GM23248 (cell line): ENCODE measurements around the gene MTUS2. TPM values are rescaled to one million over a fixed set of nuclear protein-coding genes. Genes with fewer than 3 reads are reported as not detected.

Source experiments
- DNase-seq: peaks from one replicate; pipeline ENCODE4 v3.0.0-alpha.2; 2015
- H2AFZ ChIP-seq: fragments of 200-600 bp; sonication (generic); 2 replicates; pipeline ENCODE4 v1.6.1; 2016; ENCODE audit warnings: antibody characterized with exemption
- H3F3A ChIP-seq: fragments of 200-600 bp; sonication (generic); 2 replicates; pipeline ENCODE4 v1.6.1; 2016; ENCODE audit warnings: mild to moderate bottlenecking, antibody characterized with exemption, mixed run types; ENCODE audit not compliant: insufficient read depth
- H3K27ac ChIP-seq: fragments of 200-600 bp; sonication (generic); 2 replicates; pipeline ENCODE4 v1.5.1; 2016; ENCODE audit warnings: mild to moderate bottlenecking
- H3K27me3 ChIP-seq: fragments of 200-600 bp; sonication (generic); replicated peaks from 2 replicates; pipeline ENCODE4 v1.6.1; 2016; ENCODE audit warnings: mild to moderate bottlenecking; ENCODE audit not compliant: insufficient read depth
- H3K36me3 ChIP-seq: fragments of 200-600 bp; sonication (generic); 2 replicates; pipeline ENCODE4 v1.6.1; 2016; ENCODE audit warnings: low read depth, mild to moderate bottlenecking
- H3K4me1 ChIP-seq: fragments of 200-600 bp; sonication (generic); 2 replicates; pipeline ENCODE4 v1.6.1; 2016; ENCODE audit warnings: mild to moderate bottlenecking; ENCODE audit not compliant: insufficient read depth
- H3K4me2 ChIP-seq: fragments of 200-600 bp; sonication (generic); one replicate; pipeline ENCODE4 v1.6.1; 2016; ENCODE audit warnings: mild to moderate bottlenecking; ENCODE audit not compliant: unreplicated experiment
- H3K4me3 ChIP-seq: fragments of 200-600 bp; sonication (generic); 2 replicates; pipeline ENCODE4 v1.5.1; 2016; ENCODE audit warnings: mild to moderate bottlenecking
- H3K79me2 ChIP-seq: fragments of 200-600 bp; sonication (generic); 2 replicates; pipeline ENCODE4 v1.6.1; 2016; ENCODE audit warnings: mild to moderate bottlenecking; ENCODE audit not compliant: insufficient read depth
- H3K9ac ChIP-seq: fragments of 200-600 bp; sonication (generic); 2 replicates; pipeline ENCODE4 v1.6.1; 2016; ENCODE audit warnings: mild to moderate bottlenecking
- H3K9me2 ChIP-seq: fragments of 200-600 bp; sonication (generic); 2 replicates; pipeline ENCODE4 v1.6.1; 2016; ENCODE audit warnings: mixed run types, mild to moderate bottlenecking, moderate library complexity; ENCODE audit not compliant: insufficient read depth
- H3K9me3 ChIP-seq: fragments of 200-600 bp; sonication (generic); one replicate; pipeline ENCODE4 v1.6.1; 2017; ENCODE audit warnings: low read depth
- H4K20me1 ChIP-seq: fragments of 200-600 bp; sonication (generic); 2 replicates; pipeline ENCODE4 v1.6.0; 2016; ENCODE audit not compliant: insufficient read depth
- EZH2 ChIP-seq: fragments of 200-600 bp; sonication (generic); IDR thresholded peaks from 2 replicates; pipeline ENCODE4 v1.6.1; 2018; ENCODE audit warnings: antibody characterized with exemption, mild to moderate bottlenecking; ENCODE audit not compliant: insufficient read depth, poor library complexity, severe bottlenecking
- EZH2phosphoT487 ChIP-seq: fragments of 200-600 bp; sonication (generic); IDR thresholded peaks from 2 replicates; pipeline ENCODE4 v1.6.1; 2018; ENCODE audit warnings: antibody characterized with exemption, moderate library complexity, mild to moderate bottlenecking, low read depth; ENCODE audit not compliant: insufficient read depth
- WGBS, 2 experiments: methylation state at CpG; one replicate each; pipeline ENCODE4 v1.1.6; 2015 to 2017; ENCODE audit warnings: low lambda C conversion rate in 2 of 2, low coverage in 1 of 2; ENCODE audit errors: missing lambda C conversion rate in 2 of 2; 5-methylcytosine and 5-hydroxymethylcytosine counted together
- in situ Hi-C: fragments of 300-500 bp; cut with MboI; formaldehyde crosslinking; loops from 2 replicates; pipeline ENCODE4 v1.15.0; 2020
- polyA plus RNA-seq: library from polyadenylated mRNA; unstranded; fragments of >200 nt; fragmentation: Nextera tagmentation; extraction: Ambion mirVana; gene quantifications from 2 replicates; pipeline ENCODE4 v1.2.1, GENCODE V29; 2016
- total RNA-seq: library from RNA; depleted of rRNA; stranded (reverse); fragments of >200 nt; shearing (Covaris generic); gene quantifications from 2 replicates; pipeline ENCODE4 v1.2.3, GENCODE V29; 2014

The MTUS2 gene
- total and polyA plus RNA-seq, 2 experiments from 2014 or later = 0.43 to 0.74 TPM

- TF ChIP-seq EZH2 = no peak
- H3K36me3 ChIP-seq = no peaks in the 10 kb centered on the region
- no peak overlapping the region for H3K4me3 ChIP-seq
- H3K4me2 ChIP-seq = no peak overlapping the region
- in situ Hi-C loops = no loop called here
- no peaks in the 10 kb centered on the region for H3K9me2 ChIP-seq
- H3K9ac ChIP-seq = no peak overlapping the region
- H3K27ac ChIP-seq = no peak overlapping the region
- H3K9me3 ChIP-seq = no peaks in the 10 kb centered on the region
- no peaks in the 10 kb centered on the region for H3K4me1 ChIP-seq
- H3K27me3 ChIP-seq = no peaks in the 10 kb centered on the region
- no peak for DNase-seq
- no peak overlapping the region for H2AFZ ChIP-seq
- H3F3A ChIP-seq = no peaks in the 10 kb centered on the region
- no peaks in the 10 kb centered on the region for H3K79me2 ChIP-seq
- no peaks in the 10 kb centered on the region for H4K20me1 ChIP-seq
- 26 to 28% methylated on average over 4 of the region's 4 CpGs for WGBS, 2 experiments
Measured at GRCh38 chr13:29008296-29008695, 188.2 kb downstream of the MTUS2 start.

- WGBS, 2 experiments = 22 to 29% methylated on average over 7 of the region's 7 CpGs
- no peak overlapping the region for H3K9ac ChIP-seq
- H3F3A ChIP-seq = no peaks in the 10 kb centered on the region
- H2AFZ ChIP-seq = no peak overlapping the region
- TF ChIP-seq EZH2 = no peak
- TF ChIP-seq EZH2phosphoT487 = no peak
- no peak for DNase-seq
- H3K4me2 ChIP-seq = no peak overlapping the region
- no peaks in the 10 kb centered on the region for H3K79me2 ChIP-seq
- no peaks in the 10 kb centered on the region for H3K27me3 ChIP-seq
- H3K9me2 ChIP-seq = no peaks in the 10 kb centered on the region
- H3K36me3 ChIP-seq = no peaks in the 10 kb centered on the region
- no peak overlapping the region for H3K4me3 ChIP-seq
- no peaks in the 10 kb centered on the region for H4K20me1 ChIP-seq
- no peaks in the 10 kb centered on the region for H3K9me3 ChIP-seq
- H3K27ac ChIP-seq = no peak overlapping the region
- in situ Hi-C loops = no loop called here
- H3K4me1 ChIP-seq = no peaks in the 10 kb centered on the region
Measured at GRCh38 chr13:29020314-29020713, 200.2 kb downstream of the MTUS2 start.

- Histone ChIP-seq H3K79me2 (no peaks in the 10 kb centered on the region), H3K9ac (no peak overlapping the region), H3F3A (no peaks in the 10 kb centered on the region), H3K36me3 (no peaks in the 10 kb centered on the region), H3K4me3 (no peak overlapping the region), H2AFZ (no peak overlapping the region), H3K27ac (no peak overlapping the region), H3K9me2 (no peaks in the 10 kb centered on the region), H3K9me3 (no peaks in the 10 kb centered on the region), H3K27me3 (no peaks in the 10 kb centered on the region), H3K4me1 (no peaks in the 10 kb centered on the region), H3K4me2 (no peak overlapping the region), H4K20me1 (no peaks in the 10 kb centered on the region)
- no peak for TF ChIP-seq EZH2phosphoT487
- TF ChIP-seq EZH2 = no peak
- WGBS, 2 experiments = 6 to 8% methylated on average over 2 of the region's 2 CpGs
- no peak for DNase-seq
- in situ Hi-C loops = no loop called here
Measured at GRCh38 chr13:29021311-29021710, 201.2 kb downstream of the MTUS2 start.

GRCh38 chr13:29021717-29022116 is 201.6 kb downstream of the MTUS2 start:
- no peaks in the 10 kb centered on the region for H3K27me3 ChIP-seq
- no peak overlapping the region for H3K4me2 ChIP-seq
- no peaks in the 10 kb centered on the region for H3K9me2 ChIP-seq
- no peak overlapping the region for H3K27ac ChIP-seq
- no peaks in the 10 kb centered on the region for H3K36me3 ChIP-seq
- no peak overlapping the region for H3K4me3 ChIP-seq
- no peak overlapping the region for H3K9ac ChIP-seq
- DNase-seq = no peak
- in situ Hi-C loops = no loop called here
- no peak overlapping the region for H2AFZ ChIP-seq
- WGBS, 2 experiments = 14 to 17% methylated on average over 5 of the region's 5 CpGs
- TF ChIP-seq EZH2 (no peak), EZH2phosphoT487 (no peak)
- no peaks in the 10 kb centered on the region for H4K20me1 ChIP-seq
- no peaks in the 10 kb centered on the region for H3K4me1 ChIP-seq
- no peaks in the 10 kb centered on the region for H3K9me3 ChIP-seq
- H3F3A ChIP-seq = no peaks in the 10 kb centered on the region
- no peaks in the 10 kb centered on the region for H3K79me2 ChIP-seq

- Histone ChIP-seq H3K9ac (no peak overlapping the region), H3K27ac (no peak overlapping the region), H3K79me2 (no peaks in the 10 kb centered on the region), H3K4me1 (no peaks in the 10 kb centered on the region), H4K20me1 (no peaks in the 10 kb centered on the region), H3K9me3 (no peaks in the 10 kb centered on the region), H2AFZ (no peak overlapping the region), H3K4me2 (no peak overlapping the region), H3K9me2 (no peaks in the 10 kb centered on the region), H3F3A (no peaks in the 10 kb centered on the region), H3K4me3 (no peak overlapping the region), H3K36me3 (no peaks in the 10 kb centered on the region), H3K27me3 (no peaks in the 10 kb centered on the region)
- no peak for TF ChIP-seq EZH2phosphoT487
- DNase-seq = peak; percentile 4
- WGBS, 2 experiments = 3 to 5% methylated on average over 4 of the region's 4 CpGs
- in situ Hi-C loops = no loop called here
Measured at GRCh38 chr13:29022410-29022809, 202.3 kb downstream of the MTUS2 start.
